ENCODE measurements around the gene ARMC5. TPM values are rescaled to one million over a fixed set of nuclear protein-coding genes. Genes with fewer than 3 reads are reported as not detected.

Gene ARMC5
- polyA plus RNA-seq, 1 of the 3 experiments (the other 2 are of a cell fraction), result 8.9 TPM

GRCh38 chr16:31453255-31454204 is 5.8 kb upstream of the ARMC5 start:
- WGBS (ENCODE audit: low lambda C conversion rate), result 74% methylated on average over 18 of the region's 20 CpGs
- no peaks in the 10 kb centered on the region for H3K9me2 ChIP-seq
- H3K9me3 ChIP-seq, result no peaks in the 10 kb centered on the region
- no peak overlapping the region for H3K4me3 ChIP-seq (ENCODE audit: low read depth in 2 of 2, low read length in 1 of 2)
- ChIA-PET CTCF (interaction anchor here (0.8 to 2.6 kb wide), 4 partner anchors 10 to 415 kb away, joined by 3 to 33 read pairs (median 8); partner anchors contain the start of gene ZNF843), POLR2A (interaction anchor here (0.7 kb wide), 1 partner anchor 11 kb away, joined by 3 read pairs; the partner anchor contains the start of gene ZNF843)
- peaks cover 24% of the 10 kb centered on the region for H3F3A ChIP-seq (replicated peaks; ENCODE audit: insufficient read depth)
- H3K36me3 ChIP-seq (replicated peaks in 1 of 2; ENCODE audit: control insufficient read depth in 1 of 2, insufficient read depth in 2 of 2, low read length in 1 of 2), result peaks cover 3 to 10% of the 10 kb centered on the region in 2 experiments
- peak overlapping the region; percentile 62 for H3K4me2 ChIP-seq
- H3K4me1 ChIP-seq (ENCODE audit: control insufficient read depth in 1 of 2, insufficient read depth in 2 of 2, low read depth in 1 of 2, low read length in 1 of 2), result peaks cover 44 to 53% of the 10 kb centered on the region in 2 experiments; a peak in 3 of 4 replicates
- DNase-seq, result no peak
- TF ChIP-seq NFIC (IDR thresholded peaks at IDR 0.05; ENCODE audit: borderline replicate concordance) (no peak), ZBTB33 (IDR thresholded peaks at IDR 0.05; ENCODE audit: borderline replicate concordance, low read depth) (no peak), RAD21 (IDR thresholded peaks at IDR 0.05; ENCODE audit: low read length) (no peak), FOXM1 (IDR thresholded peaks at IDR 0.05; ENCODE audit: low read depth) (no peak), REST (IDR thresholded peaks at IDR 0.05; ENCODE audit: low read depth, low read length) (no peak), RCOR1 (IDR thresholded peaks at IDR 0.05; ENCODE audit: low read length) (no peak), RXRA (IDR thresholded peaks at IDR 0.05; ENCODE audit: borderline replicate concordance, low read depth) (no peak), SIN3A (IDR thresholded peaks at IDR 0.05; ENCODE audit: borderline replicate concordance, low read depth, low read length) (no peak), IRF3 (IDR thresholded peaks at IDR 0.05; ENCODE audit: low read depth, low read length) (no peak), GABPA (IDR thresholded peaks at IDR 0.05; ENCODE audit: low read depth) (no peak), POLR2AphosphoS5 (IDR thresholded peaks at IDR 0.05; ENCODE audit: low read depth, low read length) (no peak), TCF12 (IDR thresholded peaks at IDR 0.05) (no peak)
- TF ChIP-seq, protein P1, sequence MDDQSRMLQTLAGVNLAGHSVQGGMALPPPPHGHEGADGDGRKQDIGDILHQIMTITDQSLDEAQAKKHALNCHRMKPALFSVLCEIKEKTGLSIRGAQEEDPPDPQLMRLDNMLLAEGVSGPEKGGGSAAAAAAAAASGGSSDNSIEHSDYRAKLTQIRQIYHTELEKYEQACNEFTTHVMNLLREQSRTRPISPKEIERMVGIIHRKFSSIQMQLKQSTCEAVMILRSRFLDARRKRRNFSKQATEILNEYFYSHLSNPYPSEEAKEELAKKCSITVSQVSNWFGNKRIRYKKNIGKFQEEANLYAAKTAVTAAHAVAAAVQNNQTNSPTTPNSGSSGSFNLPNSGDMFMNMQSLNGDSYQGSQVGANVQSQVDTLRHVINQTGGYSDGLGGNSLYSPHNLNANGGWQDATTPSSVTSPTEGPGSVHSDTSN (IDR thresholded peaks at IDR 0.05), result no peak
- TF ChIP-seq, protein P2, sequence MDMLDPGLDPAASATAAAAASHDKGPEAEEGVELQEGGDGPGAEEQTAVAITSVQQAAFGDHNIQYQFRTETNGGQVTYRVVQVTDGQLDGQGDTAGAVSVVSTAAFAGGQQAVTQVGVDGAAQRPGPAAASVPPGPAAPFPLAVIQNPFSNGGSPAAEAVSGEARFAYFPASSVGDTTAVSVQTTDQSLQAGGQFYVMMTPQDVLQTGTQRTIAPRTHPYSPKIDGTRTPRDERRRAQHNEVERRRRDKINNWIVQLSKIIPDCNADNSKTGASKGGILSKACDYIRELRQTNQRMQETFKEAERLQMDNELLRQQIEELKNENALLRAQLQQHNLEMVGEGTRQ (IDR thresholded peaks at IDR 0.05; ENCODE audit: borderline replicate concordance, low read depth, low read length), result no peak
- TF ChIP-seq, protein P3, sequence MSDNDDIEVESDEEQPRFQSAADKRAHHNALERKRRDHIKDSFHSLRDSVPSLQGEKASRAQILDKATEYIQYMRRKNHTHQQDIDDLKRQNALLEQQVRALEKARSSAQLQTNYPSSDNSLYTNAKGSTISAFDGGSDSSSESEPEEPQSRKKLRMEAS (IDR thresholded peaks at IDR 0.05; ENCODE audit: low read depth), result no peak
- TF ChIP-seq, protein P4, sequence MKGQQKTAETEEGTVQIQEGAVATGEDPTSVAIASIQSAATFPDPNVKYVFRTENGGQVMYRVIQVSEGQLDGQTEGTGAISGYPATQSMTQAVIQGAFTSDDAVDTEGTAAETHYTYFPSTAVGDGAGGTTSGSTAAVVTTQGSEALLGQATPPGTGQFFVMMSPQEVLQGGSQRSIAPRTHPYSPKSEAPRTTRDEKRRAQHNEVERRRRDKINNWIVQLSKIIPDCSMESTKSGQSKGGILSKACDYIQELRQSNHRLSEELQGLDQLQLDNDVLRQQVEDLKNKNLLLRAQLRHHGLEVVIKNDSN (IDR thresholded peaks at IDR 0.05; ENCODE audit: borderline replicate concordance, low read depth), result no peak
- peaks cover 62% of the 10 kb centered on the region for H3K79me2 ChIP-seq (ENCODE audit: insufficient read depth)
- no peaks in the 10 kb centered on the region for H3K27me3 ChIP-seq (ENCODE audit: insufficient read depth)
- no peak overlapping the region for H3K9ac ChIP-seq
- peaks cover 38% of the 10 kb centered on the region for H4K20me1 ChIP-seq (ENCODE audit: insufficient read depth)
- no peak overlapping the region for H2AFZ ChIP-seq (ENCODE audit: low read depth)
- H3K27ac ChIP-seq (ENCODE audit: low read depth in 2 of 2, low read length in 1 of 2), result peak overlapping the region in 1 of 2 experiments; percentile 95; a peak in 2 of 4 replicates
